Measurements from ENCODE around the gene VSTM2B.

VSTM2B gene

GRCh38 chr19:29524912-29525831, 622 bp upstream of the VSTM2B start:
- in situ Hi-C loops (cut with MboI; ENCODE audit: low sequenced_read_pairs) = no loop called here
- Histone ChIP-seq H3K4me1 (no peaks in the 10 kb centered on the region; the same call in 1 of the 2 replicates), H3K27me3 (ENCODE audit: low read depth) (peaks cover 44% of the 10 kb centered on the region)

GRCh38 chr19:29526730-29527499, 1.1 kb downstream of the VSTM2B start:
- Histone ChIP-seq H3K27me3 (ENCODE audit: low read depth) (peaks cover 44% of the 10 kb centered on the region), H3K36me3 (replicated peaks) (no peaks in the 10 kb centered on the region), H3K9me3 (no peaks in the 10 kb centered on the region), H3K4me1 (no peaks in the 10 kb centered on the region; the same call in 1 of the 2 replicates), H3K4me3 (peak overlapping the region; percentile 21)
- peak in 1 of 2 experiments; percentile 36 for DNase-seq (ENCODE audit: low spot score in 2 of 2)
- in situ Hi-C loops (cut with MboI; ENCODE audit: low sequenced_read_pairs) = no loop called here

More at GRCh38 chr19:29524912-29525831, 622 bp upstream of the VSTM2B start:
- no peak for DNase-seq (ENCODE audit: low spot score in 2 of 2)
- Histone ChIP-seq H3K36me3 (replicated peaks) (no peaks in the 10 kb centered on the region), H3K4me3 (no peak overlapping the region), H3K9me3 (no peaks in the 10 kb centered on the region)

- Histone ChIP-seq H3K9me3 (no peaks in the 10 kb centered on the region), H3K4me1 (no peaks in the 10 kb centered on the region; the same call in 1 of the 2 replicates), H3K36me3 (replicated peaks) (no peaks in the 10 kb centered on the region), H3K27me3 (ENCODE audit: low read depth) (peaks cover 44% of the 10 kb centered on the region), H3K4me3 (peak overlapping the region; percentile 25)
- in situ Hi-C loops (cut with MboI; ENCODE audit: low sequenced_read_pairs) = no loop called here
- DNase-seq (ENCODE audit: low spot score in 2 of 2) = no peak
These were observed 1.9 kb downstream of the VSTM2B start for GRCh38 chr19:29527500-29528328.

GRCh38 chr19:29528350-29528945, 2.7 kb downstream of the VSTM2B start:
- DNase-seq (ENCODE audit: low spot score in 2 of 2) = peak; percentile 64 to 82
- Histone ChIP-seq H3K9me3 (no peaks in the 10 kb centered on the region), H3K4me1 (no peaks in the 10 kb centered on the region; the same call in 1 of the 2 replicates), H3K36me3 (replicated peaks) (no peaks in the 10 kb centered on the region), H3K27me3 (ENCODE audit: low read depth) (peaks cover 39% of the 10 kb centered on the region), H3K4me3 (peak overlapping the region; percentile 25)
- in situ Hi-C loops (cut with MboI; ENCODE audit: low sequenced_read_pairs) = no loop called here

- no peak for DNase-seq (ENCODE audit: low spot score in 2 of 2)
- no peaks in the 10 kb centered on the region; the same call in 1 of the 2 replicates for H3K4me1 ChIP-seq
- peaks cover 33% of the 10 kb centered on the region for H3K27me3 ChIP-seq (ENCODE audit: low read depth)
- in situ Hi-C loops (cut with MboI; ENCODE audit: low sequenced_read_pairs) = no loop called here
- H3K9me3 ChIP-seq = no peaks in the 10 kb centered on the region
- H3K4me3 ChIP-seq = peak overlapping the region; percentile 25
- H3K36me3 ChIP-seq (replicated peaks) = no peaks in the 10 kb centered on the region
These were observed 3.3 kb downstream of the VSTM2B start for GRCh38 chr19:29528946-29529645.

GRCh38 chr19:29529646-29530539, 4.1 kb downstream of the VSTM2B start:
- H3K4me1 ChIP-seq = no peaks in the 10 kb centered on the region; the same call in 1 of the 2 replicates
- in situ Hi-C loops (cut with MboI; ENCODE audit: low sequenced_read_pairs) = no loop called here
- H3K4me3 ChIP-seq = no peak overlapping the region
- no peak for DNase-seq (ENCODE audit: low spot score in 2 of 2)
- H3K9me3 ChIP-seq = no peaks in the 10 kb centered on the region
- H3K27me3 ChIP-seq (ENCODE audit: low read depth) = peaks cover 25% of the 10 kb centered on the region
- no peaks in the 10 kb centered on the region for H3K36me3 ChIP-seq (replicated peaks)

GRCh38 chr19:29530540-29531457, 5.0 kb downstream of the VSTM2B start:
- Histone ChIP-seq H3K4me1 (no peaks in the 10 kb centered on the region; the same call in 1 of the 2 replicates), H3K27me3 (ENCODE audit: low read depth) (peaks cover 22% of the 10 kb centered on the region), H3K36me3 (replicated peaks) (no peaks in the 10 kb centered on the region), H3K4me3 (no peak overlapping the region), H3K9me3 (no peaks in the 10 kb centered on the region)
- in situ Hi-C loops (cut with MboI; ENCODE audit: low sequenced_read_pairs) = no loop called here
- DNase-seq (ENCODE audit: low spot score in 2 of 2) = no peak

- Histone ChIP-seq H3K9me3 (no peaks in the 10 kb centered on the region), H3K4me3 (no peak overlapping the region), H3K36me3 (replicated peaks) (no peaks in the 10 kb centered on the region), H3K27me3 (ENCODE audit: low read depth) (peaks cover 16% of the 10 kb centered on the region), H3K4me1 (no peaks in the 10 kb centered on the region; the same call in 1 of the 2 replicates)
- DNase-seq (ENCODE audit: low spot score in 2 of 2) = no peak
- in situ Hi-C loops (cut with MboI; ENCODE audit: low sequenced_read_pairs) = no loop called here
These were observed 5.7 kb downstream of the VSTM2B start for GRCh38 chr19:29531458-29532025.

- Histone ChIP-seq H3K4me1 (no peaks in the 10 kb centered on the region; the same call in 1 of the 2 replicates), H3K9me3 (no peaks in the 10 kb centered on the region), H3K4me3 (no peak overlapping the region), H3K36me3 (replicated peaks) (no peaks in the 10 kb centered on the region), H3K27me3 (ENCODE audit: low read depth) (peaks cover 10% of the 10 kb centered on the region)
- DNase-seq (ENCODE audit: low spot score in 2 of 2) = no peak
- in situ Hi-C loops (cut with MboI; ENCODE audit: low sequenced_read_pairs) = no loop called here
These were observed 6.3 kb downstream of the VSTM2B start for GRCh38 chr19:29532097-29532496.

GRCh38 chr19:29532956-29533355, 7.2 kb downstream of the VSTM2B start:
- no peaks in the 10 kb centered on the region; the same call in 1 of the 2 replicates for H3K4me1 ChIP-seq
- no peaks in the 10 kb centered on the region for H3K36me3 ChIP-seq (replicated peaks)
- DNase-seq (ENCODE audit: low spot score in 2 of 2) = no peak
- no peak overlapping the region for H3K4me3 ChIP-seq
- peaks cover 3% of the 10 kb centered on the region; the same call in 1 of the 2 replicates for H3K27me3 ChIP-seq (ENCODE audit: low read depth)
- in situ Hi-C loops (cut with MboI; ENCODE audit: low sequenced_read_pairs) = no loop called here
- no peaks in the 10 kb centered on the region for H3K9me3 ChIP-seq

Measured in HAP-1 (cell line).